BE2C (cell line): ENCODE data around the gene CAMSAP2.

ENCODE experiments used
- DNase-seq: peaks from one replicate; pipeline ENCODE4 v3.0.0-alpha.2; 2020
- H3K27me3 ChIP-seq: fragments of 250-450 bp; sonication (Bioruptor Pico); 2 replicates; pipeline ENCODE4 v1.5.1; 2020; ENCODE audit warnings: mild to moderate bottlenecking
- H3K36me3 ChIP-seq: fragments of 250-450 bp; sonication (Bioruptor Pico); 2 replicates; pipeline ENCODE4 v1.5.1; 2020; ENCODE audit warnings: mild to moderate bottlenecking
- H3K4me1 ChIP-seq: fragments of 250-450 bp; sonication (Bioruptor Pico); 2 replicates; pipeline ENCODE4 v1.5.1; 2020
- H3K4me3 ChIP-seq: 2 replicates; pipeline ENCODE4 v1.5.1; 2011; ENCODE audit warnings: low read depth, low read length
- H3K9me3 ChIP-seq: fragments of 250-450 bp; sonication (Bioruptor Pico); 2 replicates; pipeline ENCODE4 v1.5.1; 2020
- TF ChIP-seq, protein P1 (sequence below): IDR thresholded peaks from 2 replicates; pipeline ENCODE4 v1.5.1; 2012; ENCODE audit warnings: mild to moderate bottlenecking, low read depth, low read length

Gene CAMSAP2

DNA sequence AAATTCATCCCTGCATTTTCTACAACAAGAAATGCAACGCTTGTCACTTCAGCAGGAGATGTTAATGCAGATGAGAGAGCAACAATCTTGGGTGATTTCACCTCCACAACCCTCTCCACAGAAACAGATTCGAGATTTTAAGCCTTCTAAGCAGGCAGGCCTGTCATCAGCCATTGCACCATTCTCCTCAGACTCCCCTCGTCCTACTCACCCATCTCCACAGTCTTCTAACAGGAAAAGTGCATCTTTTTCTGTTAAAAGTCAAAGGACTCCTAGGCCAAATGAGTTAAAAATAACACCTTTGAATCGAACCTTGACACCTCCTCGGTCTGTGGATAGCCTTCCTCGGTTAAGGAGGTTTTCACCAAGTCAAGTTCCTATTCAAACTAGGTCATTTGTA is 110.7 kb downstream of the CAMSAP2 start:
- Histone ChIP-seq H3K27me3 (no peaks in the 10 kb centered on the region), H3K36me3 (peaks cover 75% of the 10 kb centered on the region), H3K9me3 (no peaks in the 10 kb centered on the region), H3K4me3 (no peak overlapping the region), H3K4me1 (no peaks in the 10 kb centered on the region)
- DNase-seq: no peak
- TF ChIP-seq, protein P1, sequence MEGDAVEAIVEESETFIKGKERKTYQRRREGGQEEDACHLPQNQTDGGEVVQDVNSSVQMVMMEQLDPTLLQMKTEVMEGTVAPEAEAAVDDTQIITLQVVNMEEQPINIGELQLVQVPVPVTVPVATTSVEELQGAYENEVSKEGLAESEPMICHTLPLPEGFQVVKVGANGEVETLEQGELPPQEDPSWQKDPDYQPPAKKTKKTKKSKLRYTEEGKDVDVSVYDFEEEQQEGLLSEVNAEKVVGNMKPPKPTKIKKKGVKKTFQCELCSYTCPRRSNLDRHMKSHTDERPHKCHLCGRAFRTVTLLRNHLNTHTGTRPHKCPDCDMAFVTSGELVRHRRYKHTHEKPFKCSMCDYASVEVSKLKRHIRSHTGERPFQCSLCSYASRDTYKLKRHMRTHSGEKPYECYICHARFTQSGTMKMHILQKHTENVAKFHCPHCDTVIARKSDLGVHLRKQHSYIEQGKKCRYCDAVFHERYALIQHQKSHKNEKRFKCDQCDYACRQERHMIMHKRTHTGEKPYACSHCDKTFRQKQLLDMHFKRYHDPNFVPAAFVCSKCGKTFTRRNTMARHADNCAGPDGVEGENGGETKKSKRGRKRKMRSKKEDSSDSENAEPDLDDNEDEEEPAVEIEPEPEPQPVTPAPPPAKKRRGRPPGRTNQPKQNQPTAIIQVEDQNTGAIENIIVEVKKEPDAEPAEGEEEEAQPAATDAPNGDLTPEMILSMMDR: no peak

DNA sequence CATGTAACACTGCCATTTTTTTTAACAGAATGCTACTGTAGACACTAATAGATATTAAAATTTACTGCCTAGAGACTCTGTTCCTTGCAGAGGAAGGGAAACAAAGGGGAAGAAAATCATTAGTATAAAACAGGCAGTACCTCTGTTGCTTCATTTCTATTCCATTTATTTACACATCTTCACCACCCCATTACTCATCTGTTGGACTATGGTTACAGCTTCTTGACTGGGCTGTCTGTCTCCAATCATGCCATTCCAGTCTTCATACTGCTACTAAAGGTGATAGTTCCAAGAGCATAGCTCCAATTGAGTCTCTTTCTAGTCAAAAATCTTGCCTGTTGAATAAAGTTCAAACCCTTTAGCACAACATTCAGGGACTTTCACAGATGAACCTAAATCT is 111.9 kb downstream of the CAMSAP2 start:
- no peaks in the 10 kb centered on the region for H3K4me1 ChIP-seq
- peaks cover 83% of the 10 kb centered on the region for H3K36me3 ChIP-seq
- no peak for DNase-seq
- no peak overlapping the region for H3K4me3 ChIP-seq
- TF ChIP-seq, protein P1: no peak
- H3K27me3 ChIP-seq: no peaks in the 10 kb centered on the region
- H3K9me3 ChIP-seq: no peaks in the 10 kb centered on the region

DNA sequence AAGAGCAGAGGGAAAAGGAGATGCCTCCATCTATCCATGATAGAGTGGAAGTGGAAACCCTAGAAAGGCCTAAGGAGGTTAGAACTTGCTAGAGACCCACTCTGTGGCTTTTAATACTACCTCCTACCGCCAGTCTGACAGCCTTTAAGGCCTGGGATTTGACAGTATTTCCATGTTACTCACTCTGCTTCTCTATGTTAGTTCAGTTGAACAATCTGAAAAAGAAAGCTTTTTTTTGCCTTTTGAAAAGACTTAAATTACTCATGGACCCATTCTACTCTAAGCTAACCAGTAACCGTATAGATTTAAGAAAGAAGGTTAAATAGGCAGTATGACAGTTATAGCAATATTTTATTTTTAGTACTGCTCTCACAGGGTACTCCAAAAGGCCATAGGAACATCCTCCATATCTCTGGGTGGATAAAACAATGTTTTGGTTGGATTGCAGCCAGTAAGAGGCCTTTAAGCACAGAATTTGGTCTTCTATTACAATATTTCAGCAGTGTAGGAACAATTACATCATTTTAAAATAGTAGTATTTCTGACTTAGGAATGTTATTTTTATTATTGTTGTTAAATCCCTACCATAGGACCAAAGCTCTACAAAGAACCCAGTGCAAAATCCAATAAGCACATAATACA is 118.1 kb downstream of the CAMSAP2 start:
- no peaks in the 10 kb centered on the region for H3K4me1 ChIP-seq
- DNase-seq: no peak
- H3K4me3 ChIP-seq: no peak overlapping the region
- TF ChIP-seq, protein P1: no peak
- H3K9me3 ChIP-seq: no peaks in the 10 kb centered on the region
- peaks cover 59% of the 10 kb centered on the region for H3K36me3 ChIP-seq
- no peaks in the 10 kb centered on the region for H3K27me3 ChIP-seq

DNA sequence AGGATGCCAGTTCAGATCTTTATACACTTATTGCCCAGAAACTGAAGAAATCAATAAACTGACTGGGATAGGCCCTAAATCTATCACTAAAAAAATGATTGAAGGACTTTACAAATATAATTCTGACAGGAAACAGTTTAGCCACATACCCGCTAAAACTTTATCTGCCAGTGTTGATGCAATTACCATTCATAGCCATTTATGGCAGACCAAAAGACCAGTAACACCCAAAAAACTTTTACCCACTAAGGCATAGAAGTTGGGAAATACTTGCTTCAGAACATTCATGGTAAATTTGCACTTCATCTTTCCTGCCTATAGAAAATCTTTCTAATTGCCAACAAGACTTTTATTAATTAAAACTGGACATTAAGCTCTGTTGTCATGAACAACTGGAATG is 119.1 kb downstream of the CAMSAP2 start:
- TF ChIP-seq, protein P1: no peak
- peaks cover 53% of the 10 kb centered on the region for H3K36me3 ChIP-seq
- no peak for DNase-seq

DNA sequence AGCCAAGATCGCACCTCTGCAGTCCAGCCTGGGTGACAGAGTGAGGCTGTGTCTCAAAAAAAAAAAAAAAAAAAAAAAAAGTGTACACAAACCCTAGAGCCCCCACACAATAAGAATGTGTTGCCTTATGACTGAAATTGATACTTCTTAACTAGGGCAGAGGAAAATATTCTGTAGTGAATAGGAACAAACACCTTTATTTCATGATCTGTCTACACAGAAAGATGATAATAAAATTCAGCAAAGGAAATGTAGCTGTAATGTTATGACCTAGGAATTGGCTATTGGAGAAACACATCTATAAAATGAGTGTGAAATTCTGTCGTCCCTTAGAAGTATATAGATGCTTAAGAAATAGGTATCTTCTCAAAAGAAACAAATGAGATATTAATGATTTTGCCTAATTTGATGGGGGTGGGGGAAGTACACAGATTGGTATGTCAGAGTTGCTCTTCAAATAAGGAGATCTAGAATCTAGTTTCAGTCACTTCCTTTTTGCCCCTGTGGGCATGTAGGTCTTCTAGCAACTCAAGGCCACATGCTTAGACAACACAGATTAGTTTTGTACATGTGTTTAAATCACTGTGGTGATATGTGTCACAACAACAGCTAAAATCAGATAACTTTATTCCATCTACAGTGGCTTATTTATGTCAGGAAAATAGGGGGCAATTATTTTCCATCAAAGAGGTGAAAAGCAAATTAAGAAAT is 123.4 kb downstream of the CAMSAP2 start:
- H3K4me3 ChIP-seq: no peak overlapping the region
- H3K36me3 ChIP-seq: peaks cover 27% of the 10 kb centered on the region
- H3K4me1 ChIP-seq: no peaks in the 10 kb centered on the region
- TF ChIP-seq, protein P1: no peak
- H3K9me3 ChIP-seq: no peaks in the 10 kb centered on the region
- no peaks in the 10 kb centered on the region for H3K27me3 ChIP-seq
- DNase-seq: no peak

More for the DNA sequence above, 119.1 kb downstream of the CAMSAP2 start:
- Histone ChIP-seq H3K27me3 (no peaks in the 10 kb centered on the region), H3K9me3 (no peaks in the 10 kb centered on the region), H3K4me3 (no peak overlapping the region), H3K4me1 (no peaks in the 10 kb centered on the region)
